GM13976 (cell line): ENCODE measurements around the gene CLIP2.
A peak's percentile ranks its signal among the peaks of the same experiment; 100 is the strongest.
"Not testable (repeated sequence)": the region's sequence is repeated elsewhere in the genome, so short reads cannot be mapped to it uniquely, and the experiment has no call there.

ENCODE experiments used
- DNase-seq: peaks from one replicate; pipeline ENCODE4 v3.0.0; 2012; ENCODE audit warnings: low spot score
- in situ Hi-C: fragments of 300-500 bp; cut with MboI; formaldehyde crosslinking; loops from one replicate; pipeline ENCODE4 v1.12.0; 2022; ENCODE audit warnings: low sequenced_read_pairs, mixed read lengths, inconsistent platforms; ENCODE audit not compliant: unreplicated experiment
- TF ChIP-seq, protein P1 (sequence below): IDR thresholded peaks from 2 replicates; pipeline ENCODE4 v1.5.1; 2012; ENCODE audit warnings: borderline replicate concordance, mild to moderate bottlenecking; ENCODE audit not compliant: insufficient read depth; ENCODE audit errors: extremely low read depth, missing control alignments, control extremely low read depth

Gene CLIP2

DNA sequence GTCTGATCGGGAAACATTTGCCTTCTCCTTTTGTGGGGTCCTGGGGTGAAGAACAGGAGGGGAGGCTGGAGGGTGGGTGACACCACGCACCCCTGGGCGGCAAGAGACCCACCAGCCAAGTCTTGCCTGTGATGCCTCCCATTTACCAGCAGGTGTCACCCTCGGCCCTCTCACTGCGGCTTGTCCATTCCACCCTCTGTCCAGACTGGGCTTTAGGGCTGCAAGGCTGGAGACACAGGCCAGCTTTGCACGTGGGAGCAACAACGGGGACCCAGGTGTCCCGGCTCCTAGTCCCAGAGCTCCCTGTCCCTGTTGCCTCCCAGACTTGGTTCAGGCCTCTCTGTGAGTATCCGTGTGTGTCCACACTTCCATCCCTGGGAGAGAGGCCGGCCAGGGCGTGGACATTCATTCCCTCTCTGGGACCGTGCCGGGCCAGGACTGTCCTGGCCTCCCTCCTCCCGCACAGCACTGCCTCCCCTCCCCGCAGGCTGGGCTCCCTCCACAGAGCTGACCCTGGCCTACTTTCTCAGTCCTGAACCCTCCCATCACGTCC is 128.3 kb downstream of the CLIP2 start:
- TF ChIP-seq, protein P1, sequence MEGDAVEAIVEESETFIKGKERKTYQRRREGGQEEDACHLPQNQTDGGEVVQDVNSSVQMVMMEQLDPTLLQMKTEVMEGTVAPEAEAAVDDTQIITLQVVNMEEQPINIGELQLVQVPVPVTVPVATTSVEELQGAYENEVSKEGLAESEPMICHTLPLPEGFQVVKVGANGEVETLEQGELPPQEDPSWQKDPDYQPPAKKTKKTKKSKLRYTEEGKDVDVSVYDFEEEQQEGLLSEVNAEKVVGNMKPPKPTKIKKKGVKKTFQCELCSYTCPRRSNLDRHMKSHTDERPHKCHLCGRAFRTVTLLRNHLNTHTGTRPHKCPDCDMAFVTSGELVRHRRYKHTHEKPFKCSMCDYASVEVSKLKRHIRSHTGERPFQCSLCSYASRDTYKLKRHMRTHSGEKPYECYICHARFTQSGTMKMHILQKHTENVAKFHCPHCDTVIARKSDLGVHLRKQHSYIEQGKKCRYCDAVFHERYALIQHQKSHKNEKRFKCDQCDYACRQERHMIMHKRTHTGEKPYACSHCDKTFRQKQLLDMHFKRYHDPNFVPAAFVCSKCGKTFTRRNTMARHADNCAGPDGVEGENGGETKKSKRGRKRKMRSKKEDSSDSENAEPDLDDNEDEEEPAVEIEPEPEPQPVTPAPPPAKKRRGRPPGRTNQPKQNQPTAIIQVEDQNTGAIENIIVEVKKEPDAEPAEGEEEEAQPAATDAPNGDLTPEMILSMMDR = peak; percentile 90
- DNase-seq = peak; percentile 93
- in situ Hi-C loops = no loop called here

DNA sequence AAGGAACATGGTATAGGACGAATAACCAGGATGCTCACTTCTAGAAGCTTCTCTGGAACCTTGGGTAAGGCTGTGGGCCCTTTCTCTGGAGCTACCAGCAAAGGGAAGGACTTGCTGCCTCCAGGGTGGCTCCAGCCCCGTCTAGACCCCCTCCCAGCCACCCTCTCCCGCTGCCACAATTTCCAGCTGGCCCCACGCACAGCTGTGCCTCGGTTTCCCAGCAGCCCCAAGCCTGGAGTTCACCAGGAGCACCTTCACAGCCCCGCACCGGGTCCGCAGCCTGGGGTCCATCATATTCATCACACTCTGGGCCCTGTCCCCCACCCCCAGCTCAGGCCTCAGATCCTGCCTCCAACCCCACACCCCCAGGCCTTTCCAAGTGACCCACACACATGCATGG is 128.9 kb downstream of the CLIP2 start:
- no peak for DNase-seq
- TF ChIP-seq, protein P1 = no peak
- in situ Hi-C loops = no loop called here

DNA sequence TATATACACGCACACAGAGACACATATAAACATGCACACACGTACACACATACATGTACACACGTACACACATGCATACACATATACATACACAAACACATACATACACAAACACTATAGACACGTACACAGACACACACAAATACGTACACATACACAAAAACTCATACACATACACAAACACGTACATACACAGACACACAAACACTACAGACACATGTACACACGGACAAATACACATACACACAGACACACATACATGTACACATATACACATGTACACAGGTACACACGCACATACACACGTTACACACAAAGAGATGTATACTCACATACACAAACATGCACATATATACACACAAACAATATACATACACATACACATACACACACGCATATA is 129.3 kb downstream of the CLIP2 start:
- DNase-seq = no peak
- in situ Hi-C loops = no loop called here
- TF ChIP-seq, protein P1 = no peak

DNA sequence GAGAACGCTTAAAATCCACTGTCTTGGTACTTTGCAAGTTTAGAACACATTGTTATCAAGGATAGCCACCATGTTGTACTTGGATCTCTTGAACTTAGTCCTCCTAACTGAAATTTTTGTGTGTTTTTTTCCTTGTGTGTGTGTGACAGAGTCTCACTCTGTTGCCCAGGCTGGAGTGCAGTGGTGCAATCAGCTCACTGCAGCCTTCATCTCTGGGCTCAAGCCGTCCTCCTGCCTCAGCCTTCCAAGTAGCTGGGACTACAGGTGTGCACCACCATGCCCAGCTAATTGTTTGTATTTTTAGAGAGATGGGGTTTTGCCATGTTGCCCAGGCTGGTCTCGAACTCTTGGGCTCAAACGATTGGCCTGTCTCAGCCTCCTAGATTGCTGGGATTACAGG is 130.0 kb downstream of the CLIP2 start:
- DNase-seq, in situ Hi-C loops: not testable (repeated sequence)

DNA sequence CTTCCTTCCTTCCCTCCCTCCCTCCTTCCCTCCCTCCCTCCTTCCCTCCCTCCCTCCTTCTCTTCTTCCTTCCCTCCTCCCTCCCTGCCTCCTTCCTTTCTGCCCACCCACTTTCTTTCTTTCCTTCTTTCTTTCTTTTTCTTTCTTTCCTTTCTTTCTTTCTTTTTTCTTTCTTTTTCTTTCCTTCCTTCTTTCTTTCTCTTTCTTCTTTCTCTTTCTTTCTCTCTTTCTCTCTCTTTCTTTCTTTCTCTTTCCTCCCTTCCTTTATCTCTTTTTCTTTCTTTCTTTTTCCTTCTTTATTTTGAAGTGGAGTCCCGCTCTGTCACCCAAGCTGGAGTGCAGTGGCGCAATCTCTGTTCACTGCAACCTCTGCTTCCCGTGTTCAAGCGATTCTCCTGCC is 130.8 kb downstream of the CLIP2 start:
- TF ChIP-seq, protein P1 = no peak
- DNase-seq = no peak
- in situ Hi-C loops = no loop called here

DNA sequence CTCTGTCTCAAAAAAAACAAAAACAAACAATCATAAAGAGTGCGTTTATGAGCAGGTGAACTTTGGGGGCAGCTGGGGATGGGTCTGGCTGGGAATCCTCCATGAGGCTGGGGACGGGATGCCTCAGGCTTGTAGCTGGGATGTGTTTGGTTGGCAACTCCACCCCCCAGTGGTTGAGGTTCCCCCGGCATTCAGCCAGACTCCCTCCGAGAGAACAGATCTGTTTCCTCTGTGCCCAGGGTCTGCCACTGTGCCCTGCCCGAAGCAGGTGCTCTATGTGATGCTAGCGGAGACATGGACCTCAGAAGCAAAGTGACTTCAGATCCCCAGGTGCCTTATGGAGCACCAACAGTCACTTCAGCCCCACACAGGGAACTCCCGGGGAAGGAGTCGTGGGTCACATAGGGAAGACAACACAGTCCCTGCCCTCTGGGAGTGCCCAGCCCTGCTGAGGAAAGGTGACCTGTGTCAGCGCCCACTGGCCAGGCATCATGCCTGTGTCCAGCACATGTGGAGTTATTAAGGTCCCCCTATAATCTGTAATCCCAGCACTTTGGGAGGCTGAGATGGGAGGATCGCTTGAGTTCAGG is 135.2 kb downstream of the CLIP2 start:
- in situ Hi-C loops = no loop called here
- TF ChIP-seq, protein P1 = no peak
- no peak for DNase-seq

DNA sequence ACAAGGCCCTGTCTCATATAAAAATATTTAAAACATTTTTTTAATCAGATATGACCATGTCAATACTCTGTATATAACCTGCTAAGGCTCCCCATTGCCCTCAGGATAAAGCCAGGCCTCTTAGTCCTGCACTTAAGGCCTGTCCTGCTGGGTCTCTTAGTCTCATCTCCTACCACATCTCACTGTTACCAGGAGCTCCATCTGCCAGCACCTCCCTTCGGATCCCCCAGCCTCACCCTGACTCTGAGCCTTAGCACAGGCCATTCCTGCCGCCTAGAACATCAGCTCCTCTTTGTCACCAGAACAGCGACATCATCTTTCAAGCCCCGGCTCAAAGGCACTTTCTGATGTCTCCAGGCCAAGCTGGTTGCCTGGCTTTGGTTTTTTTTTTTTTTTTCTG is 138.8 kb downstream of the CLIP2 start:
- in situ Hi-C loops = no loop called here
- DNase-seq = no peak
- TF ChIP-seq, protein P1 = no peak
